NCI-H187 (cell line): ENCODE data around the gene STK38L.
"Not testable (repeated sequence)": the region's sequence is repeated elsewhere in the genome, so short reads cannot be mapped to it uniquely, and the experiment has no call there.

Experiments used
- DNase-seq, 2 experiments: peaks; one replicate each; lab custom pipeline; 2025; lab: John Stamatoyannopoulos, UW

Gene STK38L

DNA sequence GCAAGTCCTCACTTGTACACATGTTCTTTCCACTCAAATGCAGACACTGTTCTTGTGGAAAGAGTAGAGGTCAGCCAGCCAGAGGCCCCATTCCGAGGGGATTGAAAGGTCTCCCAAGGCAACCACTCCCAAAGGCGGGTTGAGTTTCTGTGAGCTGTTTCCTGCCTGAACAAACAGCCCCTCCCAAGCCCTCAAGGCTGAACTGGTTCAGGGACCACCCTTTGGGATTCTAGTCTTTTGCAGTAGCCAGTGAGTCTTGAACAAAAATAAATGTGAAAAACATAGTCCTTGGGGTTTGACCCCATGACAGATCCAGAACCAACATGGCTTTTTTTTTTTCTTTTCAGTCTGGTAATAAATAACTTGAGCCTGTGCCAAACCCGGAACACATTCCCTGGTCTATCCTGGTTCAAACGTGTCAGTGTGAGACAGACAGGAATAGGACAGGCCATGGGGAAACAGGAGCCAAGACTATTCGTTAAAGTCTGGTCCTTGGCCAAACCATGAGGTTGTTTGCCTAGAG lies 17.6 kb upstream of the STK38L start:
- no peak for DNase-seq

DNA sequence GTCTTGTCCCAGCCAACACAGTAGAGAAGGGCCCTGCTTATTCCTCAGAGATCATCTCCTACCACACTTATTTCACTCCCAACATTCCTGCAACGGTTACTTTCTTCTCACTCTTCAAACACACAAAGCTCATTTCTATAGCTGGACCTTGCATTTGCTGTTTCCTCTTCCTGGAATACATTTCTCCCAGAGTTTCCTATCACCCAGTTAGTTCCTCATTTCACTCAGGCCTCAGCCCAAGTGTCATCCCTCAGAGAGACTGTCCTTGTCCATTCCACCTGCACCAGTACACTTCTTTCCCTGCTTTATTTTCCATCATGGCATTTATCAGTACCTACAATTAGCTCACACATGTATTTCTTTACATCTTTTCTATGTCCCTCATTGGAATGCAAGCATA lies 14.7 kb upstream of the STK38L start:
- DNase-seq, result no peak

DNA sequence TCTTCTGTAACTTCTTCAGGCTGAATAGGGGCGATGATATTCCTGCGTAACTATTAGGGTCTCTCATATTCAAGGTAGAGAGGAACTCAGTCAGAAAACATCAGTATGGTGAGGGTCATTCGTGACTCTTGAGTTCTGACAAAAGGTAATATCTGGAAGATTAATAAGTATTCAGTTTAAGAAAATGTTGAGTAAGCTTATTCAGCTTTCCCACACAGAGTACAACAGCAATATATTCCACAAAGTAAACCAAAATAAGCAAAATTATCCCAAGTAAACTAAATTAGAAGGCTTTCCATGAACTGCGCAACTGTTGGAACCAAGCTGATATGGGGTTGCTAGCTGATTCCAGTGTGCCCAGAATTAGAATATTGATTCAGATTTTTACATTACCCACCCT lies 12.7 kb upstream of the STK38L start:
- not testable (repeated sequence) for DNase-seq

DNA sequence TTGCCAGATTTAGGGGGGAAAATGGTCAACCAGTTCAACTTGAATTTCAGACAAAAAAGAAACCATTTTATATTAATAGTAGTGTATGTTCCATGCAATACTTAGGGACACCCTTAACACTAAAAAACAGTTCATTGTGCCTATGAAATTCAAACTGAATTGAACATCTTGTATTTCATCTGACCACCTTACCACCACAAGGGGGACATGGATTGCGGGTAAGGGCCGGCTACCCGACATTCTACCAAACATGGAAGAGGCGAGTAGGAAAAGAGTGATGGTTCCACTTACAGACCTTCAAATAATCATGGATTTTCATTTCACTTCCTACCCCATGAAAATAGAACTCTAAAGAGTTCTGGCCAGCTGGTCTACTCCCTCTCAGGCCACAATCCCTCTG lies 10.3 kb upstream of the STK38L start:
- no peak for DNase-seq

DNA sequence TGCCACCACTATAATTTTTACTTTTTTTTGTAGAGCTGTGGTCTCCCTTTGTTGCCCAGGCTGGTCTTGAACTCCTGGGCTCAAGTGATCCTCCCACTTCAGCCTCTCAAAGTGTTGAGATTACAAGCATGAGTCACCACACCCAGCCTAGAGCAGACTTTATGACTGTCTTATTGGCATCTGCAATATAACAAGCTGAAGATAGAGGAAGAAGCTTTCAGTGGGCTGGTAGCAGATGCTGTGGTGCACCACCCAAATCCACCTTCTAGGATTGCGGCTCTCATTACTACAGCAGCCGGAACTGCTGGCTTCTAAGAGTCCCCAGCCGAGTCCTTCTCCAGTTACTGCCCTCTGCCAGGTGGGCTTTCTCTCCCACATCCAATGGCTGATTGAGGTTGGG lies 7.6 kb upstream of the STK38L start:
- DNase-seq, result no peak

DNA sequence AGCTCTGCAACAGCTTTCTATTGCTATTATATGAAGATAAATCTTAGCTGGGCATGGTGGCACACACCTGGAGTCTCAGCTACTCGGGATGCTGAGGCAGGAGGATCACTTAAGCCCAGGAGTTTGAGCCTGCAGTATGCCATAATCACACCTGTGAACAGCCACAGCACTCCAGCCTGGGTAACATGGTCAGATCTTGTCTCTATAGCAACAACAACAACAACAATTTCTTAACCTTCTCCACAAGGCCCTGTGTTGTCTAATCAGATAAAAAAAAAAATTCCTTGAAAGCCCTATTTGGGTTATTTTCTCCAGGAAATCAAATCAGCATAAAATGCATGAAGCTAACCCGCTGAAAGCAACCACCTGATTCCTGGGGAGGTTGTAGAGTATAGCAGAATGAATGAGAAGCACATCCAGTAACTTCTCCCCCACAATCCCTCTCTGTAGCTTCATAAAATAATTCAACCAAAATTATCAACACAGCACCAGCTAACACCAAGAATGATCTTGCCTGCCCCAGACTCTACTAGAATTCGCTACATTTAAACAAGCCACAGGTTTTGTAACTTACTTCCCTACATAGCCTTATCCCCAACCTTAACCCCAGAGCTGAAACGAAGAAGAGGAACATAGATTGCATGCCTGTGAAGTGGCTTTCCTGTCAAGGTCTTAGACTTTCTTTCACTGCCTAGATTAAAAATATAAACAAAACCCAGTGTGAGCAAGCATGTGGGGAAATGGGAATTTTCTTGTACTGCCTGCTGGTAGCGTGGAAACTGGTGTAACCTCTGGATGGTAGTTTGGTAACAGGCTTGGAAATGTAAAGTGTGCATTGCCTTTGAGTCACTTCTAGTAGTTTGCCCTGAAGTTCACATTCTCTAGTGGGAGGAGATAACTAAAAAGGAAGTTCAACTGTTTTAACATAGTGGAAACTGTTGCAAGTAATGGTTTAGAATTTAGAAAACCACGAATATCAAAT lies 6.0 kb upstream of the STK38L start:
- no peak for DNase-seq

DNA sequence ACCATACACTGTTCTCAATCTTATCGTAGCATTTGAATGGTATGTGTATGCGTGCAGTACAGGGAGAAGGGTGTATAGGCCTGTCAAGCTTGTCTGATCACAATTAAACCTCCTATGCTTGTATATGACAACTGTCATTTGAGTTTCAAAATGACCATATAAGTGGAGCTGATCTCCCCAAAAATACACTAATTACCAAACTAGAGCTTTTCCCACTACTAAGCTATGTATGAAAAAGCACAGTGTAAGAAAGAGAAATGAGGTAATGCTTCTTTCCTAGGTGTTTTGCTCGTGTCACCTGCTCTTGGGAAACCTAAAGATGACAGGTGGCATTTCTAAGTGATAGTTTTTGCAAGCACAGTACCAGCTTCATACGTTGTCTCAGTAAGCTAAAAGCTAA lies 1.1 kb upstream of the STK38L start:
- DNase-seq, result no peak

DNA sequence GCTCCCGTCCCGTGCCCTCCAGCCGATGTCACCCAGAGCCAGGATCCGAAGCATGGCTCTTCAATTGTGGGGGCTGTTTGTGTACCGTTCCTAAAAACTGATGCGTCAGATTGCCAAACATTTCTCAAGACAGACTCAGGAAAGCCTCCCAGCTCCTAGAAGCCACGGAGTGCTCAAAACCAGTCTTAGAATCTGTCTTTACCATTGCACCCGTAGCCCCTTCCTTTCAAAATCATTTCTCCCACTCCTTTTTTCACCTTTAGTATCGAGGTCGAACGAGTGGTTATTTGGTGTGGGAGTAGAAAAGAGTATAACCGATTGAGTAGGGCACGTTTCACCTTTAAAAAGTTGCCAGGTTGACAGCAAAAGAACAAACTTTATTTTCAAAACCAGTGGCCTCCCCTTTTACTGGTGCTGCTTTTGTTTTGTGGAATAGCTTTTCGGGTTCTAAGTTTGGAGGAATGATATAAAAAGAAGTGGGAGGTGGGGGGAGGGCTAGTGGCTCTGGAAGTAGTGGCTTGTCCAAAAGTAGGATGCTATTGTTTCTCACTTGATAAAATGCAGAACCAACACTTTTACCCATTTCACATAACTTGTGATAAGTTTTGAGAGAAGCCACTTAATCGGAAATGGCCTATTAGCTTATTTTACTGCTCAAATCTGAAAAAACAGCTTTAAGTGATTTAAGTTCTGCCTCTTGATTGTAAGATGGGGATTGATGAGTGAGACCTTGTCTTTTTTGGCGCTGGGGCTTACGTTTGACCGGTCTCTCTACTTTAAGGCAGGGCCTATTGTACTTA lies 803 bp downstream of the STK38L start:
- DNase-seq, result peak in 1 of 2 experiments; percentile 3

DNA sequence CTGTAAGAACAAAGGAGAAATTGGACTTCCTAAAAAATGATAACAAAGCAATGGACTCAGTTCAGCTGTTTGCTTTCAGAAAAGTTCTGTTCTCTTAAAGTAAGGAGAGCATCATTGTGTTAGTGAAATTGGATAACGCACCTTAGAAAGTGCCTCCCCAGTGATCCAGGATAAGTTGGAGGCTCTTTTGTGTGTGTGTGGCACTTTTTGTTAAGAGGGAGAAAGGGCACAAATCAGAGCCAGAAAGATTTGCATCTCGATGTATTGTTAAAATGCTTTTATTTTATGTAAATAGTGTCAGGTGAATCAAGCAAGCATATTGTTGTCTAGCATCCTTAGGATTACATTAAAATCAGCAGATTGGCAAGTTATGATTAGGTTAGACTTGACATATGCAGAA lies 2.1 kb downstream of the STK38L start:
- DNase-seq, result no peak

DNA sequence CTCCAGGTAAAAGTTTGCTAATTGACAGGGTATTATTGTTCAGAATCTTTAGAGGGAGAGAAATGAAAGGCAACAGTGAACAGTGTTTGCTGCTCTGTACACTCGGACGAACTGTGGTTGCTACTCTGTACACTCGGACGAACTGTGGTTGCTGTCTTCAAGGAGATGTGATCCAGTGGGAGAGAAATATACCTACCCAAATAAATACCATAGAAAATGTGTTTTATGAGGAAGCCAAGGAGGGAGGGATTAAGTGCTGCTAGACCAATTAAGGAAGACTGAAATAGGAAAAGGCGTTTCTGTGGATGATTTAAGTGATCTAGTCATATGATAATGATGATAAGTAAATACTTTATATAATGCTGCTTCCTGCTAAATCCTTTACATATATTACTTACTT lies 2.7 kb downstream of the STK38L start:
- DNase-seq, result no peak

DNA sequence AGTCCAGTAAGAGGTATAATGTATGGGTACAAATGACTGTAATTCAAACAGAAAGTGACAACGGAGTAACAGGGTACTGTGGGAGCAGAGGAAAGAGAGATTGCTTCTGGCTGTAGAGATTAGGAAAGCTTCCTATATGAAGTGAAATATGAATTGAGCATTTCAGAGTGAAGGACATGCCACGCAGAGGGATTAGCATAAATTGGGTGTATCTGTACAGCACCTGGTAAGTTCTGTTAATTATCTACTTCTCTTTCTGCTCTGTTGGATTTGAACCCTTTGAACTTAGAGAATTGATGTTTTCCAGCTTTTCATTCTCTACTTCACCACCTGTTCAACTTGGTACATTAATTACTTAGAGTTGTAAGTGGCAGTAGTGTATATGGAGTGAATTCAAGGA lies 8.8 kb downstream of the STK38L start:
- no peak for DNase-seq

DNA sequence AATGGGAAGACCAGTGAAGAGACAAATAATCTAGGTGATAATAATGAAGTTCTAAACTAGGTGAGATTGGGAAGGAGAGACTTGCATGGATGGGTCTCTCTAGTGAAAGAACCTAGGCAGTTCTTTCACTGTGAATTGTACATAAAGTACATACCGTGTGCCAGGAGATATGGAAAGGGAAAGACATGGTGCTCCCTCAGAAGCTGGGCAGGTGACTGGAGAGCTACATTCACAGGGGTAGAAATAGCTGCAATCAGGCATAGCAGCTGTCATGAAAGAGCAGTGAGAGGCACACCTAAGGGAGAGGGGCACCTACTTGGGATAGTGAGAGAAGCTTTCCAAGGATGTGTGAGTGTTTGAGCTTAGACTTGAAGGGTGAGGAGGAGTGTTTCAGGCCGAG lies 9.3 kb downstream of the STK38L start:
- no peak for DNase-seq

DNA sequence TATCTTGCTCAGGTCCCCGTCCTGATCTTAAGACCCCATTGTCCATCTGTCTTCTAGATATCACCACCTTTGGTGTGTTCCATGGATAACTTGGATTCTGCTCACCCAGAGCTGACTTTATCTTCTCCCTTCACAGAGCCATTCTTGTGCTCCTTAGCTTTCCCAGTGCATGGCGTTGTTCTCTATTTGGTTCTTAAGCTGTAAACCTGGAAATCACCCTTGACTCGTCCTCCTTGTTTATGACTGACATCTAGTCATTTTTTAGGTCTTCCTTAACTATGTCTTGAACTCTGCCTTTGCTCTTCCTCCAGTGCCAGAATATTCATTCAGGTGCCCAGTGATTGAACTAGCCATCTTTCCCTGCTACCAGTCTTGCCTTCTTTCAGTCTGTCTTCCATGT lies 11.7 kb downstream of the STK38L start:
- DNase-seq, result no peak

DNA sequence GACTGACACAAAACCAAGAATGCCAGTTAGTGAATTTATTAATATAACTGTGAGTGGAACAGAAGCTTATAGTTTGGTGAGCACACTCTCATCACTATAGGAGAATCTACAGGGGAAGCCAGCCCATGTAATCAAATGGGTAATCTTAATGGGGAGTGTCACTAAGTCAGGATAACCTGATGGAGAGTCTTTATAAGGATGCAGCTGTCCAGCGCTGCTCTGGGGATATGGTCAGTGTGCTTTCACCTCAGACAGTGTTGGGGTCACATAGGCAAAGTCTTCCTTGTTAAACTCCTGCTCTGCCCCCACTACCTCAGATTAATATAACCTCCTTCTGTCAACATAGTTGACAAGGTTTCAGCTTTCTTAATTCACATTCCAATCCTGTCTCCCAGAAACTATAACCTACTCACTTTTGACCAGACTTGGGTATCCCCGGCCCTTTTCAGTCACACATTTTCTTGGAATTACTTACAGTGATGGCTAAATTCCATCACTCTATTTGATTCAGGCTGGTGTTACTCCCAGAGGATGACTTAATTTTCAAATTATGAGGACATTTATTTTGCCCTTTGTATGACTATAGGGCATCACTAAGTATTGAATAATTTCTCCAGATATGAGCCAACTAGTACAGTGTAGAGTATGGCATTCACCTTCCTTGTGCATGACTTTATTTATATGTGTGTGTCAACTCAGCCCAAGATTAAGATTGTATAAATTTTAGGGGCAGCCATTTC lies 13.2 kb downstream of the STK38L start:
- no peak for DNase-seq

DNA sequence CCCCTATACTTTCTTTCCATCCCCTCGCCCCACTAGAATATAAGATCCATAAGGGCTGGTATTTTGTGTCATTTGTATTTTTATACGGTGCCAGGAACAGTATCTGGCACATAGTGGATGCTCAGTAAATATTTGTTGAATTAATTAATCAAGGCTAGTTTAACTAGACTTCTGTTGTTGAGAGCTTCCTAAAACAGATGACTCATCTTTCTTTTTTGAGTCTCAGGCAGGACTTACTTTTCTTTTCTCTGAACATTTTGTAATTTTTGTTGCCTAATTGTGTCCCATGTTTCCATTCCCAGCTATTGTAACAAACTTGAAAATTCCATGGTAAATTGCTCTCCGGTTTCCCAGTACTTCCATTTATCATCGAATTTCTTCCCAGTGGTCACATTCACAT lies 16.7 kb downstream of the STK38L start:
- DNase-seq, result no peak

DNA sequence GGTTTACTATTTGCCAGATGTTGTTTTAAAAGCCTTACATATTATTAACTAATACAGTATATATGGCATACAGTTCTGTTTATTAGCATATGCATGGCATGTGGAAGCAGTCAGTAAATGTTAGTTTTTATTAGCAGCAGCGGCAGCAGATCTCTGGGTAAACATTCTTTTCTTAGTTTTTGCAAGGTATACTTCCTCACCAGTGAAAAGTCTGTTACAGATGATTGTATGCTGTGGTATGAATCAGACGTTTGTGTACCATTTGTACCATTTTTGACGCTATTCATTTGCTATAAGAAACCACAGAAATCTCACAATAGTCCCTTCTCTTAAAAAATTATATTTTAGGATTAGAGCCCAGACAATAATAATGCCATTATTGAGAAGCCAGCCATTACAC lies 17.8 kb downstream of the STK38L start:
- DNase-seq, result no peak

DNA sequence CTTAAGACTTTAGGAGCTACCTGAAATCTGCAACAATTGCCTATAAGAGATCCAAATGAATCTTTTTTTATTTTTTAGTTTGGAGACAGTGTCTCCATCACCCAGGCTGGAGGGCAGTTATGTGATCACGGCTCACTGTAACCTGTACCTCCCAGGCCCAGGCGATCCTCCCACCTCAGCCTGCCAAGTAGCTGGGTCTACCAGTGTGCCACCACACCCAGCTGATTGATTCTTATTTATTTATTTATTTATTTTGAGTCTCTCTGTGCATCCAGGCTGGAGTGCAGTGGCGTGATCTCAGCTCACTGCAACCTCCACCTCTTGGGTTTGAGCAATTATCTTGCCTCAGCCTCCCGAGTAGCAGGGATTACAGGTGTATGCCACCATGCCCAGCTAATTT lies 26.1 kb downstream of the STK38L start:
- DNase-seq, result no peak

DNA sequence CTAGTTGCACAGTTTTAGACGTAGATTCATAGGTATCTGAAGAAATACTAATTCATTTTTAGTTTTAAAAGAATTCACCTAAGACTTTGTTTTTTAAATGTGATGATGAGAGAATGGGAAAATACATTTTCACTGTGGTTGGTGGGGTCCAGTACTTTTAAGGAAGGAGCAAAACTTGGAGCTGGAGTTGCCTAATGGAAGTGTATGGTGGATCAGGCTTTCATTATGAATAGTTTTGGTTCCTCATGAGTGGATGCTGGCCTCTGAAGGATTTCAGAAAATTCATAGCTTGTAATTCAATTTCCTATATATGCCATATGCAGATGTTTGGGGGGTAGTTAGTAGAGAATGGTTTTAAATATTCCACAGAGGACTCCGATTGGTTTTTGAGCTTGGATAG lies 27.1 kb downstream of the STK38L start:
- no peak for DNase-seq

DNA sequence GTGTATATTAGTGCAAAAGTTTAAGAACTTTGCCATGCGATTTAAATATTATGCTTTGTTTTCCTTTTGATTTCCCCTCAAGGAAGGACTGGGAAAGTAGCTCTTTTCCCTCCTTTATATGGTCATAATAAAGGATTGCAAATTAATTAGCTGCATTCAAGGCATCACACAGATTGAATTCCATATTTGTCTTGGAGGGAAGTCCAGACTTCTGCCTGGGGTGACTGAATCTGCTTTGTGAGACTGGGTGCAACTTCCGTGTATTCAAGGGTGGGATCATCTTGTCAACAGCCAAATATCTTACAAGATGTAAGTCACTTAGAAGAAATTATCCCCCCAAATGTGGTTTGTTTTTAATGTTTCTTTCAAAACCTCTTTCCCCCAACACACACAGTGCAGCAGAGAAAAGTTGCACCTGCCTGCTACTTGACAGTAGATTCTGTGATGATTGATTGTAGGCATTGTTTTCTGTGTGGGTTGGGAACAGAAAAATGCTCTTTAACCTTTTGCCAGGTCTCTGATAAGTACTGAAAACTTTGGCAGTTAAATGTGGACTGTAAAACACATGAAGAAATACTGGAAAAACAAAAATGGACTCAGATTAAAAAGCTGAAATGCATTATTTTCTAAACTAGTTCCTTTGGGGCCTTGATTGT lies 28.4 kb downstream of the STK38L start:
- DNase-seq, result peak; percentile 7 to 12

DNA sequence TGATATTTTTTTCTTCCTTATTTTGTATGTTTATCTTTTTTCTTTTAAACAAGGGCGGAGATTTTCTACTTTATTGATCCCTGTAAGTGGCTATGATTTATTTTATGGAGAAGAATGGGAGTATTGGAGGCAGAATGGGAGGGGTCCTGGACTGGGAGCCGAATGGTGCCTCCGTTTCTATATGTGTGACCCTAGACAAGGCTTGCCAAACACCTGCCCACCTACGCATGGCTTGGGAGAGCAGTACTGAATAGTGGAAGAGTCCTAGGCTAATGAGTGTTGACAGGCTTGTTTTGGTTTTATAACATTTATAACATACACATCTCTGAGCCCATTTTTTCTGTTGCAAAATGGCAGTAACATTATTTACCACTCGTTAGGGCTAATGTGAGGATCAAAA lies 29.0 kb downstream of the STK38L start:
- DNase-seq, result no peak

DNA sequence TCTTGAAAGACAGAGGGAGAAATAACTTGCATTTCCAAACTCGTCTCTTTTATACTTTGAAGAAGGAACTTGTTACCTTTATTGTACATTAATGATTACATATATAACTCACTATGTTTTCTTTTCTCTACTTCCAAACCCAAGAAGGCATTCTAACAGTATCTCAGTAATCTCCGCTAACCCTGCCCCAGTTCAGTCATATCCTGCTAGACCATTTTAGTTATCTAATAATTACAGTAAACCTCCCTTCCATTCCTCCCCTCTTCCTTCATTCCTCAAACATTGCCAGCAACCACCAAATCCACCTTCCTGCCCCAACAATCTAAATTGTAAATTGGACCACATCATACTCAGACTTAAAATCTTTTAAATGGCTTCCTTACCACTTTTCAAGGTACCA lies 30.6 kb downstream of the STK38L start:
- DNase-seq, result no peak

DNA sequence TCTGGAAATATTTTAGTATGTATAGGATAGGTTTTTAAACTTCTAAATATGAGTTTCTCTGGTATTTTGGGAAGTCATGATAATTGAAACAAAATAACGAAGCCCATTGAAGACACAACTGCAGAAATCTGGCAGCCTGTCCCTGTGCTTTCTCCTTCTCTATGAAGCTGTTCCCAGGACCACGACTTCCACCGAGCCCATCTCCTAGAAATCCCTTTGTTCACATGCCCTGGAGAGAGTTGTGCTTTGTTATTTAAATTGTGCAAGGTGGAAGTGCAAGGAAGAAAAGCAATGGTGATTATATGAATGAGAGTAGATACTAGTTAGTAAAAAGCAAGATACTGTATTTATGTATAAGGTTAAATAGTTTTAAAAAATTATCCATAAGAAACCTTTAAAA lies 32.2 kb downstream of the STK38L start:
- no peak for DNase-seq
